EH (cell line): ENCODE results near the gene LIMA1.
A peak's percentile ranks its signal among the peaks of the same experiment; 100 is the strongest.
"Not testable (repeated sequence)": the region's sequence is repeated elsewhere in the genome, so short reads cannot be mapped to it uniquely, and the experiment has no call there.

Experiments
- DNase-seq: peaks from one replicate; pipeline ENCODE4 v3.0.0-alpha.2; 2015; ENCODE audit warnings: low read depth

LIMA1 gene

GRCh38 chr12:50185970-50186663 lies 97.2 kb downstream of the LIMA1 start:
- DNase-seq, result peak; percentile 78

GRCh38 chr12:50185301-50185895 lies 97.9 kb downstream of the LIMA1 start:
- DNase-seq, result no peak

- DNase-seq, result no peak
These were observed 99.1 kb downstream of the LIMA1 start for GRCh38 chr12:50184261-50184660.

GRCh38 chr12:50182461-50182860 lies 100.9 kb downstream of the LIMA1 start:
- DNase-seq, result no peak

- no peak for DNase-seq
These were observed 101.6 kb downstream of the LIMA1 start for GRCh38 chr12:50181691-50182090.

GRCh38 chr12:50175716-50176026 lies 107.6 kb downstream of the LIMA1 start:
- no peak for DNase-seq

GRCh38 chr12:50174971-50175715 lies 108.2 kb downstream of the LIMA1 start:
- peak; percentile 79 for DNase-seq

- DNase-seq, result peak; percentile 99
These were observed 116.1 kb downstream of the LIMA1 start, which contains the start of gene CERS5 for GRCh38 chr12:50167049-50167828. TSS of gene CERS5 (minus strand) at chr12:50167369. CDS start at chr12:50167297, 72 bp downstream.

GRCh38 chr12:50166799-50167048 lies 116.6 kb downstream of the LIMA1 start:
- no peak for DNase-seq

GRCh38 chr12:50164963-50165362 lies 118.4 kb downstream of the LIMA1 start:
- DNase-seq, result no peak

- peak; percentile 24 for DNase-seq
These were observed 121.1 kb downstream of the LIMA1 start for GRCh38 chr12:50162230-50162629.

GRCh38 chr12:50160643-50161042 lies 122.7 kb downstream of the LIMA1 start:
- DNase-seq, result no peak

- DNase-seq, result peak; percentile 29
These were observed 126.1 kb downstream of the LIMA1 start for GRCh38 chr12:50157259-50157658.

GRCh38 chr12:50156641-50157040 lies 126.7 kb downstream of the LIMA1 start:
- no peak for DNase-seq

GRCh38 chr12:50154947-50155346 lies 128.4 kb downstream of the LIMA1 start:
- not testable (repeated sequence) for DNase-seq

- DNase-seq, result peak; percentile 32
These were observed 132.2 kb downstream of the LIMA1 start for GRCh38 chr12:50151047-50151687.

GRCh38 chr12:50149311-50149710 lies 134.0 kb downstream of the LIMA1 start:
- DNase-seq, result no peak

- DNase-seq, result not testable (repeated sequence)
These were observed 135.3 kb downstream of the LIMA1 start for GRCh38 chr12:50148011-50148410.

- DNase-seq, result no peak
These were observed 136.0 kb downstream of the LIMA1 start for GRCh38 chr12:50147281-50147680.

- no peak for DNase-seq
These were observed 137.9 kb downstream of the LIMA1 start for GRCh38 chr12:50145439-50145838.

GRCh38 chr12:50142993-50143392 lies 140.3 kb downstream of the LIMA1 start:
- DNase-seq, result no peak

- DNase-seq, result no peak
These were observed 150.7 kb downstream of the LIMA1 start for GRCh38 chr12:50132505-50133135.
